GM12873 (cell line): ENCODE results near the gene CYP26C1.

Experiments
- TF ChIP-seq, protein P1 (sequence below): IDR thresholded peaks from 2 replicates; pipeline ENCODE4 v1.5.1; 2012; ENCODE audit warnings: low read depth, mild to moderate bottlenecking, moderate library complexity, low read length, control low read depth; ENCODE audit not compliant: insufficient read depth; ENCODE audit errors: missing control alignments

CYP26C1 gene

DNA sequence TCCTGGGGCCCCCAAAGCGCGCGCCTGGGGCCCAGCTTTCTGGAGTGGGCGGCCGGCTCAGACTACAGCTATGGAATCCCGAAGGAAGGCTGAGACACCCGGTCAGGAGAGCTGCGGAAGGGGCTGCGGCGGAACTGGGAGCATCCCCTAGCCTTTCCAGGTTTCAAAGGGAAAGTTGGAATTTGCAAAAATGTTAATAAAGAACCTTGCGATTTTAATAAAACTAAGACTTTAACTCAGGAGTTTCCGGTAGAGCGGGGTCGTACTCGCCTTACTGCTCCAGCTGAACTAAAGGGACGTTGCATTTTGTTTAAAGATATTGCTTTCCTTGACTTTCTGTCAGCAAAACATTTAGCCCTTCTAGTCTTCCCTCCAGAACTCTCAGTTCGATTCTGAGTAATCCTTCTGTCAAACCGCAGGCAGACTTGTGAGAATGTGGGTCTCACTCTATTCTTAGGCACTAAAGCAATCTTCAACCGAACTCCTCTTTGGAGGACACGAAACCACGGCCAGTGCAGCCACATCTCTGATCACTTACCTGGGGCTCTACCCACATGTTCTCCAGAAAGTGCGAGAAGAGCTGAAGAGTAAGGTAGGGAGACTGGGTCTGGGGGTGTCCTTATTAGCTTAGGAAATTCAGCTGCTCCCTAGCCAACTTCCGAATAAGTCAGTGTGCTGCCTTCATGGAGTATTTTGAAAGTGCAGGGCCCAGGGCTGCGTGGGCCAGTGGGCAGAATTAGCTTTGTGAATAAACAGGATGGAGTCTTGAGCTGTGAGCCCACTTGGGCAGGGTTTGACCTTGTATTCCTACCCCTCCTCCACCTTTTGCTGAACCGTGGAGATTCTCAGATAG lies 15.0 kb downstream of the CYP26C1 start:
- TF ChIP-seq, protein P1, sequence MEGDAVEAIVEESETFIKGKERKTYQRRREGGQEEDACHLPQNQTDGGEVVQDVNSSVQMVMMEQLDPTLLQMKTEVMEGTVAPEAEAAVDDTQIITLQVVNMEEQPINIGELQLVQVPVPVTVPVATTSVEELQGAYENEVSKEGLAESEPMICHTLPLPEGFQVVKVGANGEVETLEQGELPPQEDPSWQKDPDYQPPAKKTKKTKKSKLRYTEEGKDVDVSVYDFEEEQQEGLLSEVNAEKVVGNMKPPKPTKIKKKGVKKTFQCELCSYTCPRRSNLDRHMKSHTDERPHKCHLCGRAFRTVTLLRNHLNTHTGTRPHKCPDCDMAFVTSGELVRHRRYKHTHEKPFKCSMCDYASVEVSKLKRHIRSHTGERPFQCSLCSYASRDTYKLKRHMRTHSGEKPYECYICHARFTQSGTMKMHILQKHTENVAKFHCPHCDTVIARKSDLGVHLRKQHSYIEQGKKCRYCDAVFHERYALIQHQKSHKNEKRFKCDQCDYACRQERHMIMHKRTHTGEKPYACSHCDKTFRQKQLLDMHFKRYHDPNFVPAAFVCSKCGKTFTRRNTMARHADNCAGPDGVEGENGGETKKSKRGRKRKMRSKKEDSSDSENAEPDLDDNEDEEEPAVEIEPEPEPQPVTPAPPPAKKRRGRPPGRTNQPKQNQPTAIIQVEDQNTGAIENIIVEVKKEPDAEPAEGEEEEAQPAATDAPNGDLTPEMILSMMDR: no peak

DNA sequence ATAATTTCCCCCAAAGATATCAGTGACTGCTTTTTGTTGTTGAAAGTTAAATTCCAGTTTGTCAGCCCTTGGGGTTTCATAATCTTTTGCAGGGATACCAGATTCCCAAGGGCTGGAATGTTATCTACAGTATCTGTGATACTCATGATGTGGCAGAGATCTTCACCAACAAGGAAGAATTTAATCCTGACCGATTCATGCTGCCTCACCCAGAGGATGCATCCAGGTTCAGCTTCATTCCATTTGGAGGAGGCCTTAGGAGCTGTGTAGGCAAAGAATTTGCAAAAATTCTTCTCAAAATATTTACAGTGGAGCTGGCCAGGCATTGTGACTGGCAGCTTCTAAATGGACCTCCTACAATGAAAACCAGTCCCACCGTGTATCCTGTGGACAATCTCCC lies 16.3 kb downstream of the CYP26C1 start:
- TF ChIP-seq, protein P1: no peak

- TF ChIP-seq, protein P1: no peak
These were observed 17.3 kb downstream of the CYP26C1 start for GRCh38 chr10:93077860-93078337.

GRCh38 chr10:93079663-93080349 lies 19.2 kb downstream of the CYP26C1 start:
- TF ChIP-seq, protein P1: no peak

DNA sequence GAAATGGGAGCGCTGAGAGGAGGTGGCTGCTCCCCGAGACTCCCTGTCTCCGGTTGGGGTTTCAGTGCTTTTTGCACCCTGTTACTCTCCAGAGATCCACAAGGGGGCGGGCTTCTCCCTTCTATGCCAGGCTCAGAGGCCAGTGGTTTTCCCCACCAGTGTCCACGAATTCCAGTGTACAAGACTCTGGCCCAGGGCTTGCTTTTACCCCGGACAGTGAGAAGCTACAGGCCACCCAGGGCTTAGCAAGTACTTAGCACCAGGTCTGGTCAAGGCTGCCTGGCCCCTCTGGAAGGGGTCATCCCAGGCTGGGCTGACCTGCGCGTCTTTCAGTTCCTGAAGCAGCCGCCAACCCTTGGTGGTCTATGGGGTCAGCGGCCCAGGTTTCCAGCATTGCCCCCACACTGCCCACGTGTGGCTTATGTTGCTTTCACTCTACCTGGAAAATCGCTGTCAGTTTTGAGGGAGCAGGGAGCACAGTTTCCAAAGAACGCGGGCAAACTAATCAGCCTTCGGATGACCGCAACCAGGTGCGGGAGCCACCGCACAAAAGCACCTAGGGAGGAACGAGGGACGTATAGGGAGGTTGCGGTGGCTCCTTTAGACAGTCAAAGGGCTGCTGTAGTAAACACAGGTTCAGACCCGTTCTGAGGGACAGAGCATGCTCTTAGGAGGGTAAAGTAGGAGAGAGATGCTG lies 19.9 kb downstream of the CYP26C1 start:
- TF ChIP-seq, protein P1: peak; percentile 86

DNA sequence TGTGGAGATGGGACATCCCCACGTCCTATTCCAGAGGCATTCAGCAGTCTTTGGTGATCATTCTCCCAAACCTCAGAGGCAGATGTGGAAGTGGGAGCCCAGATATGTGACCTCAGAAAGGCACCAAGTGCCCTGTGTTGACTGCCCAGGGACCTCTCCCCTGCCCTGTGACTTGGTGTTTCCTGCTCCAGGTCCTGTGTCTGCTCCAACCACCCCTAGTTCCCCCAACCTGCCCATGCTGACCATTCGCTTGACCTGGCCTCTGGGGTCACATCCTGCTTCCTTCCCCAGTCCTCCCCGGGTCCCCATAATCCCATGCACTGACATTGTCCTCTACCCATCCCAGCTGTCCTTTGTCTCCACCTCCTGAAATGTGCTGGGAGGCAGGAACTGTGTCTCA lies 20.7 kb downstream of the CYP26C1 start:
- TF ChIP-seq, protein P1: no peak

GRCh38 chr10:93081834-93082233 lies 21.2 kb downstream of the CYP26C1 start:
- TF ChIP-seq, protein P1: no peak
